Fibroblast of peridontal ligament (primary cell): ENCODE results near the gene PRPF40B.
"Not testable (repeated sequence)": the region's sequence is repeated elsewhere in the genome, so short reads cannot be mapped to it uniquely, and the experiment has no call there.

Experiments
- DNase-seq: peaks from one replicate; pipeline ENCODE4 v3.0.0-alpha.2; 2010; ENCODE audit errors: extremely low read depth

Gene PRPF40B

DNA sequence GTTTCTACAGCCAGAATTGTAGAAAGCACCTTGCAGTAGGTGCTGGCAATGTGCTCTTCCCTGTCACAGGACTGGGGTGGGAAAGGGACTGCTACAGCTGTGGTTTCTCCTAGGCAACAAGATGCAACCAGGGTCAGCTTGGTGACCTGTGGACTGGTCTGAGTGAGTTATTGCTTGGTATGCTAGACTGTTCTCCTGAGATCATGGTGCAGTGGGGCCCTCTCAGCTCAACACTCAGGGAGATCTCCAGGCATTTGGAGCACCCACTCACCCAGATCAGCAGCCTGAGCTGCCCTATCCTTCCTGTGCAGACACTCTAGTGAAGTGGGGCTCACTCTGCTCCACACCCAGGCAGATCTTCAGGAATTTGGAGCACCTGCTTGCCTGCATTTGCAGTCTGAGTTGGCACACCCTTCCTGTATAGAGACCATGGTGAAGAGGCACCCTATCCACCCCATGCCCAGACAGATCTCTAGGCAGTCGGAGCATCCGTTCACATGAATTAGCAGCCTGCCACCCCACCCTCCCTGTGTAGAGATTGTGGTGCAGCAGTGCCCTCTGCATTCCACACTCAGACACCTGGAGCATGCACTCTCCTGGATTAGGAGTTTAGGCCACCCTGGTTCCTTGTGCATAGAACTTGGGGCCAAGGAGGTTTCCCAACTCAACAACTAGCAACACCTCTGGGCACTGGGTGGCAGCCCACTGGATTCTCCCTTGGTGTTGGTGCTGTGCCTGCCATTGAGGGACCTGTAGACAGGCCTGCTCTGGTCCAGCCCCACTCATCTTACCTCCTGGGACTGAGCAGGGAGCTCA, 14.1 kb upstream of the PRPF40B start:
- DNase-seq: no peak

DNA sequence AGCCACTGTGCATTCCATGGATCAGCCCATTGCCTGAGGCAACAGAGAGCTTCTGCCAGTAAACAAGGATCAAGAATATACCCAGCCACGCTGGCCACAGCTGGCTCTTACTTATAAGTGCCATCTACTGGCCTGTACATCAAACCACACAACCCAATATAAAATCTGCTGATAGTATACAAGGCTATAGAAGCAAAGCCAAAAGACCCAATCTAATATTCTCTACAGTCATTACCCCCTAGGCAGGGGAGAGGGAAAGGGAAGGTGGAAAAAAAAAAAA, 13.5 kb upstream of the PRPF40B start:
- peak; percentile 36 for DNase-seq

DNA sequence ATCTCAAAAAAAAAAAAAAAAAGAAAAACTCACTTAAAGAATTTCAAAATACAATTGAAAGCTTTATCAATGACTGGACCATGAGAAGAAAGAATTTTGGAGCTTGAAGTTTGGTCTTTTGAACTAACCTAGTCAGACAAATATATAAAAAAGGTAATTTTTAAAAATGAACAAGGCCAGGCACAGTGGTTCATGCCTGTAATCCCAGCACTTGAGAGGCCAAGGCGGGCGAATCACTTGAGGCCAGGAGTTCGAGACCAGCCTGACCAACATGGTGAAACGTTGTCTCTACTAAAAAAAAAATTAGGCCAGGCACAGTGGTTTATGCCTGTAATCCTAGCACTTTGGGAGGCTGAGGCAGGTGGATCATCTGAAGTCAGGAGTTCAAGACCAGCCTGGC, 12.6 kb upstream of the PRPF40B start:
- DNase-seq: not testable (repeated sequence)

DNA sequence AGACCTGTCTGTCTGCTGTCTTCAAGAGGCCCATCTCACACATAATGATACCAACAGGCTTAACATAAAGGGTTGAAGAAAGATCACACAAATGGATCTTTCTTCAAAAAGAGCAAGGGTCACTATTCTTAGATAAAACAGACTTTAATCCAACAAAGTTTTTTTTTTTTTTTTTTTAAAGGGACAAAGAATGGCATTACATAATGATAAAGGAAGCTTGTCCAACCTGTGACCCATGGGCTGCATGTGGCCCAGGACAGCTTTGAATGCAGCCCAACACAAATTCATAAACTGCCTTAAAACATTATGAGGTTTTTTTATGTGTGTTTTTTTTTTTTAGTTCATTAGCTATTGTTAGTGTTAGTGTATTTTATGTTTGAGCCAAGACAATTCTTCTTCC, 11.2 kb upstream of the PRPF40B start:
- DNase-seq: no peak

DNA sequence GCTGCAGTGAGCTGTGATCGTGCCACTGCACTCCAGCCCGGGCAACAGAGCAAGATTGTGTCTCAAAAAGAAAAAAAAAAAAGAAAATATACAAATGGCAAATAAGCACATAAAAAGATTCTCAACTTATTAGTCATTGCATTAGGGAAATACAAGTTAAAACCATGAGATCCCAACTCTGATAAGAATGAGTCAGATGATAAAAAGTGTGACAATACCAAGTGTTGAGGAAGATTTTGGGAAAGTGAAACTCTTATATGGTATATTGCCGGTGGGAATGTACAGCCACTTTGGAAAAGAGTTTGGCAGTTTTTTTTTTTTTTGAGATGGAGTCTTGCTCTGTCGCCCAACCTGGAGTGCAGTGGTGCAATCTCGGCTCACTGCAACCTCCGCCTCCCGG, 7.6 kb upstream of the PRPF40B start:
- DNase-seq: no peak

DNA sequence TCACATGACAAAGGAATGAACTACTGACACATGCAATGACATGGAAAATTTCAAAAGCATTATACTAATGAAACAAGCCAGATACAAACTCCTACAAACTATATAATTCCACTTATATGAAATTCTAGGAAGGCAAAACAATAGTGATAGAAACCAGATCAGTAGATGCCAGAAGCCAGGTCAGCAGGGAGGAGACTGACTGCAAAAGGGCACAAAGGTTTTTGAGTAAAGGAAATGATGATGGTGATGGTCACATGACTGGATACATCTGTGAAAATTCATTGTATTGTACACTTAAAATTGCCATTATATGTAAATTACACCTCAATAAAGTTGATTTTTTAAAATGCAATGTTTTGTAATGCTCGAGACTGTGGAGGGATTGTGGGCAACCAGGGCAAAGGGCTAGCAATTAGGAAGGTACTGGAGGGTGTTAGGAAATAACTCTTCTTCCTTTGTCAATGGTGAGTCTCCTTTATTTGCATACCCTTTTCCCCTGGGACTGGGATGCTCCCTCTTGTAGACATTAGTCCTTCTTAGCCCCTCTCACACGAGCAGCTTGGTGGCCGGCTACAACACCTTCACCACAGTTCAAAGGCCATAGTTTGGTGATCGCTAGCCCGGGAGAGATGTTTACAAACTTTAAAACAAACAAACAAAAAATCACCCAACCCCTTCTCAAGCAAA, 6.7 kb upstream of the PRPF40B start:
- DNase-seq: no peak

DNA sequence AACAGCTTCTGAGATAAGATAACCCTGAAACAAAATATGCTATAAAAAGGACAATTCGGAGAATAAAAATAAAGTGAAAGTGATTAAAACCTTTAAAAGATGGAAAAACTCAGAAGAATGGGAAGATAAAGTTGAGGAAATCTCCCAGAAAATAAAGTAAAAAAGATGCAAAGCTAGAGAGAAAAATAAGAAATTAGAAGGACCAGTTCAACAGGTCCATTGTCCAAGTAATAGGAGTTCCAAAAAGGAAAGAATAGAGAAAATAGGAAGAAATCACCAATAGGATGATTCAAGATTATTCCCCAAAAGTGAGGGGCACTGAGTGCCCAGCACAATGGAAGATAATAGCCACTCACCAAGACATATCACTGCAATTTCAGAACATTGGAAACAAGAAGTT, 4.8 kb upstream of the PRPF40B start:
- DNase-seq: no peak

DNA sequence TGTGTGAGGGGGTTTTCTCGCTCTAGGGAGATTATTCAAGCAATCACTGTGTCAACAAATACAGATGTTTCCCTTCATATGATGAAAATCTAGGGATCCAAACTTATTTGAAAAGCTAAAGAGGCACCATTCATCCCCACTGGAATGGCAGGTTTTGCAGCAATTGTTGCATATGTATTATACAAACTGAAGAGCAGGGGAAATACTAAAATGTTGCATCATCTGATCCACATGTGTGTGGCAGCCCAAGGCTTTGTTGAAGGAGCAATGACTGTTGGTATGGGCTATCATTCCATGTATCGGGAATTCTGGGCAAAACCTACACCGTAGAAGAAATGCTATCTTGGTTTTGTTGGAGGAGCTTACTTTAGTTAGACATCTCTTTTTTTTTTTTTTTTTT, 4.1 kb upstream of the PRPF40B start:
- peak; percentile 11 for DNase-seq

DNA sequence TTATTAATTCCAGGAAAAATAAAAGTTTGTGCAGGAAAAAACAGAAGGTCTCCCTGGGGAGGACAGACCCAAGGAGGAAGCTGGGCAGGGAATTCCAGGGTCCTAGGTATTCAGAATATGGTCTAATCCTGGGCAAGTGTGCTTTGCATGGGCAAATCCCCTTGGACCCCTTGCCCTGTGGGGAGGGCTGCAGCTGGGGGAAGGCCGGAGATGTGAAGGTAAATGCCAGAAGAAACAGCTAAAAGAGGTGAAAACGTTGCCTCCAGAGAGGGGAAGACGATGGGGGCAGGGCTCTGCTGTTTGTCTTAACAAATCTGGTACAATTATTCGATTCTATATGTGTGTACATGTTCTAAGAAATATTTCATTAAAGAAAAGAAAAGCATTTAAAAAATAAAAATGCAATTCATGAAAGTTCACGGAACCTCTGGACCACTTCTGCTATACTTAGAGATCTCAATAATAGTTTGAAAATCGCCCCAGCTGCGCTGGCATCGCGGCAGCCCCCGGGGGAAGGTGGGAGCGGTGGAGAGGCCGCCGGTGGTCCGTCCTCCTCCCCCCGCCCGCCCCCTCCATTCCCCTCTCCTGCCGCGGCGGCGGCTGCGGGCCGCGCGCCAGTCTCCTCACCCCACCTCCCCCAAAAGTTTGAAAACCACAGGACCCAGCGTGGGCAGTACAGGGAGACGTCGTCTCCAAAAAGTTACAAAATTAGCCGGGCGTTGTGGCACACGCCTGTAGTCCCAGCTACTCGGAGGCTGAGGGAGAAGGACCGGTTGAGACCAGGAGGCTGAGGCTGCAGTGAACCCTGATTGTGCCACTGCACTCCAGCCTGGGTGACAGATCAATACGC, 1.5 kb upstream of the PRPF40B start:
- DNase-seq: no peak

DNA sequence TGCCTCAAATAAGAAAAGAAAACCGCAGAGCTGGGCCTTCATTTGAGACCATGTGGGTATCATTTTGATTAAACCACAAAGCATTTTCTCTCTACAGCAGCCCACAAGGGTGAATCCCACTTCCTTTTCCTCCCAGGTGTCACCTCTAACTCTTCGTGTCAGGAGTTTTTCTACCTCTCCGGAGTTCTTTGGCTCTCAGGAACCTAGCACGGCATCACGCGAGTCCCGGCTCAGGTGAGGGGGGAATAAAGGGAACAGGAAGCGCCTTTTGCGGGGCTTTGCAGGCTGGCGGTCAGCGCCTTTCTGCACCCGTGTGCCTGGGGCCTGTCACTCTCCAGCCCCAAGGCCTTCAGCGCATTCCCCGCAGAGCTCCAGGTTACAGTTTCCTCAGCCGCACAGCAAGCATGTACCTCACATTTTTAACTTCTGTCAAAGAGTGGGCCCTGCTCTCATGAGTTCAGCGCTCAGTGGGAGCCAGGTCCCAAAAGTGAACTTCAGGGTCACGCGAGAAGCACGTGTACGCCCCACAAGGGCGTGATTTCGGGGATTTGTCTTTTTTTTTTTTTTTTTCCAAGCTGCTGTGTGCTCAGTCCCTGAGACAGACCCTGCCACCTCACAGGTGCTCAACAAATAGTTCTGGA, 740 bp upstream of the PRPF40B start:
- DNase-seq: peak; percentile 8

DNA sequence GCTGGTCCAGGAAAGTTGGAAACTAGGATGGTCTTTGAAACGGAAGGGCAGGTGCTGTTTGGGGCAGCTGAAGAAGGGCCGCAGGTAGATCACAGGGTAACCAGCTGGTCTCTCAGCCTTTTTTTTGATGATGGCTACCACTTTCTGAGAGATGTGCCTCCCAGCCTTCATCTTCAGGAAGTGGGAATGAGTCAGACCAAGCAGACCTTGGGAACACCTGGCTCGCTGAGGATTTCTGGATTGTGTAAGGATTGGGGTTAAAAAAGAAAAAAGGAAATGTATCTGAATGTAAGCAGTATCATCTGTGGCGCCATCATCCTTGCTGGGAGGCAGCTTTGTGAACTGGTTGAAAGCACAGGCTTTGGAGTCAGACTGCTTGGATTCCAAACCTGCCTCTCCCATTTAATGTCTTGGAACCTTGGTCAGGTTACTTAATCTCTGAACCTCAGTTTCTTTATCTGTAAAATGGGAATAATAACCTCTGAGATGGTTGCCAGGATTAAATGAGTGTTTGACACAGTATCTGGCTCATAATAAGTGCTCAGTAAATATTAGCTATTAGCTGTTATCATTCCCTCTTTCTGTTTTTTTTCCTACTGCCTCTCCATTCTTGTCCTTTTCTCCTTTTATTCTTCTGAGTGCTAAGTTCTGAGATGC, 1.7 kb downstream of the PRPF40B start:
- no peak for DNase-seq

DNA sequence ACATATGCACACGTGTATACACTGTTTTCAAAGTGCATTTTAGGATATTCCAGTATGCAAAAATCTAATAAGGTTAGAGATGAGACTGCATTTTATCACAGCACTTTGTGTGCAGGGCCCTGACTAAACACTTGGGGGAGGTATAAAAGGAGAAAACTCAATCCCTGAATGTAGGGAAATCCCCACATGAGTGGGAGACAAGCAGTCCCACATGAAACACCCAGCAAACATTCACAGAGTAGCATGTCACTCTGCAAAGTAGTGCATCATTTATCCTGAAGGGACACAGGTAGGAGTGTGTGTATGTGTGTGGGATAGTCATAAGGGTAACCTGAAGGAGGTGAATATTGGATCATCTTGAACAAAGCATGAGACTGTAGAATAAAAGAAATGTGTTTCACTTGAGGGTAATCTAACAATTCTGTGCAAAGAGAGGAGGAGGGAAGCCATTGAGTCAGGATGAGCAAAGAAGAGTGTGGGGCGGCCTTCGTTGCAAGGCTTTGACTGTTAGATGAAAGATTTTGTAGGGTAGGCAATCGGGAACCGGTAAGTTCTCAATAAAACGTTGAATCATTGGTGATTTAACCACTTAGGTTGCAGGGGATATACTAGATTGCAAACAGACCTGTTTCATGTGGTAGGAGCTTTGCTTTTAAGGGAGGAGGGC, 2.9 kb downstream of the PRPF40B start:
- no peak for DNase-seq

DNA sequence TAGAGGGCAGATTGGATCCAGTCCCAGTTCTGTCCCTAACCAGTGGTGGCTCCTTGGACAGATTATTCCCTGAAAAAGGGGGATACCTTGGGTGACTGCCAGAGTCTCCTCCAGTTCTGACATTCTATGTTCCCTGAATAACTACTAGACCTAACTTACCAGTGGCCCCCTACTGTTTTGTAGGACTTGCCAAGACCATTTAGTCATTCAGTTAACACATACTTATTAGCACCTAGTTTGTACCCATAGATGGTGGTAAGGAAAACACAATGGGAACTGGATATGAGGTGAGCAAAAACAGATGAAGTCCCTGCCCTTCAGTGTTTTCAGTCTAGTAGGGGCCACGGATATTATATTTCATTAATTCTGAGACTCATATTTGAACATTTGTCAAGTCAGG, 3.5 kb downstream of the PRPF40B start:
- no peak for DNase-seq

DNA sequence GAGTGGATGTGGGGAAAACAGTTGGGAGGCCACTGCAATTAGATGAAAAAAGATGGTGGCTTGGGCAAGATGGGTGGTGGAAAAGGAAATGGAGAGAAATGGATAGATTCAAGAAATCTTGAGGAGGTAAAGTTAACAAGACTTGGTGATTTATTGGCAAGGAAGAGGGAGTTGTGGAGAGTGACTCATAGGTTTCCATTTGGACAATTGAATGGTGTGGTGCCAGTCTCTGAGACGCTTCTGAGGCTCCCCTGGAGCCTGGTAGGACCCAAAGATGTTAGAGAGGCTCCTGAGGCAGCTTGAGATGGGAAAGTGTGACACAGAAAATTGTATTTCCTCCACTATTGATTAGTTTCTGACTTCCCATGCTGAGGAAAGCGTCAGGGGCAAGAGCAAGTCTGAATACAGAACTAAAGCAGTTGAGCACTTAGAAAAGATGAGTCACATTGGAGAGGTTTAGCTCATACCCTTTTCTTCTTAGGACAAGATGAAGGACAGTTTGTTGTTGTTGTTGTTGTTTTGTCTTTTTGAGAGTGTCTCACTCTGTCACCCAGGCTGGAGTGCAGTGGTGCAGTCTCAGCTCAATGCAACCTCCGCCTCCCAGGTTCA, 4.5 kb downstream of the PRPF40B start:
- DNase-seq: peak; percentile 72

DNA sequence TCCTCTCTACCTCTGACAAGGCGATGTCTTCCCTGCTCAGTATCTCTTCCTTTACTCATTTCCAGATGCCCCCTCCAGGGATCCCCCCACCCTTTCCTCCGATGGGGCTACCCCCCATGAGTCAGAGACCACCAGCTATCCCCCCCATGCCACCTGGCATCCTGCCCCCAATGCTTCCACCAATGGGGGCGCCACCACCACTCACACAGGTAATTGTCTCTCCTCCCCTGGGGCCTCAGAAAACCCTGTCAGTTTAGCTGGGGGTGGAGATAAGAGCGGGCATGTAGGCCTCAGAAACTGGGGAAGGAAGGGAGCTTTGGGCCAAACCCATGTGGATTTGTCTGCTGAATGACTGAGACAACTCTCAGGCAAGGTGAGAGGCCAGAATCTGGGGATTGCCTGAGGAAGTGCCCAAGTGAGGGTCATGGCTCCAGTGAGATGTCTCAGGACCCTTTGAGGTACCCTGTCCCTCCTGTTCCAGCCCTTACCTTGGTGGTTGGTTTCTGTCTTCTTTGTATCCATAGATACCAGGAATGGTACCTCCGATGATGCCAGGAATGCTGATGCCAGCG, 8.1 kb downstream of the PRPF40B start:
- DNase-seq: no peak

DNA sequence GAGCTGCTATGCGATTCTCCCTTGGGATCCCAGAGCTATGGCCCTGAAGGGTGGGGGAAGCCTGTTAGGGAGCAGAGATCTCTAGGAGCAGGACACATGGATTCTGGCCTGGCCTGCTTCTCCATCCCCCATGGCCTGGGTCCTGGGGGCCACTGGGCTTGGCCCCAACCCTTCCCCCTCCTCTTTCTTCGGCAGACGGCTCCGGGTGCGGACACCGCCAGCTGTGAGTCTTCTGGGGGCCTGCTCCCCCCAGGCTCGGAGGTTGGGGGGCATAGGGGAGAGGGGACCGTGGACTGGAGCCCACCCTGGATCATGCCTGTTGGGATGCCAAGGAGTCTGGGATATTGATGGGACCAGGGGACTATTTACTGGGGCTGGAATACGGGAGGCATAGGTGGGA, 9.0 kb downstream of the PRPF40B start:
- DNase-seq: no peak

DNA sequence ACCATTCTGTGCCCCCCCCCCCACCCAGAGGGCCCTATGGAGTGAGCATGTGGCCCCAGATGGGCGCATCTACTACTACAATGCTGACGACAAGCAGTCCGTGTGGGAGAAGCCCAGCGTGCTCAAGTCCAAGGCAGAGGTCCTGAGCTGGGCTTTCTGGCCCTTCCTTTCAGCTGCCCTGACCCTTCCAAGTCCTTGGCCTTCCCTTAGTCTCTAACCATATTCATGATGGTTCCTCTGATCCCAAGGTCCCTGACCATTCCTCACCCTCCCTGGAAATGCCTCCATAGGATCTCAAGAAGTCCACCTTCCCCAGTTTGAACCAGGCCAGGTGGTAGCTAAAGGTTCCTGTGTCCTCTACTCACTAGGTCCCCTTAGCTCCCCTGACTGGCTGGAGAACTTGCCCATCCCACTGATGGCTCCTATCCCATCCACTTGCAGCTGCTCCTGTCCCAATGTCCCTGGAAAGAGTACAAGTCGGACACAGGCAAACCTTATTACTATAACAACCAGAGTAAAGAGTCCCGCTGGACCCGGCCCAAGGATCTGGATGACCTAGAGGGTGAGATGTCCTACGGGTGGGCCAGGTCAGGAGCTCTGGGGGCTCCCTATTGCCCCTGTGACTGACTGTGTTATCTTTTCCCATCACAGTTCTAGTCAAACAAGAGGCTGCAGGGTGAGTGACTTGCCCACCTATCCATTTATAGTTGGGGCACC, 9.8 kb downstream of the PRPF40B start:
- DNase-seq: no peak

DNA sequence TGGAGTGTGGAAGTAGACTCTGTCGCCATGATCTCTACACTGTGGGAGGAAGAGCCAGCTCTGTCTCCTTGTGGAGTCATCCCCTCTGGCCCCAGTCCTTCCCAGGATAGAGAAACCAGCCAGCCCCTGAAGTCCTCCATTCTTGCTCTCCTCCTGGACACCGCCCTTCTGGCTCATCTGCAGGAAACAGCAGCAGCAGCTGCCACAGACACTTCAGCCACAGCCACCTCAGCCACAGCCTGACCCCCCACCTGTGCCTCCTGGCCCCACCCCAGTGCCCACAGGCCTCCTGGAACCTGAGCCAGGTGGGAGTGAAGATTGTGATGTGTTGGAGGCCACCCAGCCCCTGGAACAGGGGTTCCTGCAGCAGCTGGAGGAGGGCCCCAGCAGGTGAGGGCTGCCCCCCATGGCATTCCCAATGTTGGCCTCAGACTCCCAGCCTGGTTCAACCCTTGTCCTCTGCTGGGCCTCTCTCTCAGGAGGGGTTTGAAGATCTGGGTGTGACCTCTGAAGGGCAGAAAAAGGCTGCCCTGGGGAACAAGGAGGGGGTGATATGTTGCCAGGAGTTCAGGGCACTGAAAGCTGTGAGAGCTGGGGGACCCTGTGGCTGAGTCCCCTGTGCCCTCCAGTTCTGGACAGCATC, 10.5 kb downstream of the PRPF40B start:
- no peak for DNase-seq

DNA sequence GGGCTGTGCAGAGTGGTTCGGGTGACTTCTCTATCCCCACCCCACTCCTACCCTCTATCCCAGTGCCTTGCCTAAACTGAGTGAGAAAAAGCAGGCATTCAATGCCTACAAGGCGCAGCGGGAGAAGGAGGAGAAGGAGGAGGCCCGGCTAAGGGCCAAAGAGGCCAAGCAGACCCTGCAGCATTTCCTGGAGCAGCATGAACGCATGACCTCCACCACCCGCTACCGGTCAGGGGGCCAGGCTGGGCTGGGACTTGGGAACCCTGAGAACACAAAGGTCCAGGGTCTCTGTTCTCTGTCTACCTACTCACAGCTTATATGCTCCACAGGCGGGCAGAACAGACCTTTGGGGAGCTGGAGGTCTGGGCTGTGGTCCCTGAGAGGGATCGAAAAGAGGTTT, 11.7 kb downstream of the PRPF40B start:
- DNase-seq: no peak
